GM21381 (cell line): ENCODE measurements around the gene TMEM271.

Source experiments
- ATAC-seq: cut with Tn5 transposase; IDR thresholded peaks from one replicate; pipeline ENCODE4 v1.9.1; 2021; ENCODE audit warnings: mild to moderate bottlenecking, moderate library complexity; ENCODE audit not compliant: unreplicated experiment

TMEM271 gene, protein sequence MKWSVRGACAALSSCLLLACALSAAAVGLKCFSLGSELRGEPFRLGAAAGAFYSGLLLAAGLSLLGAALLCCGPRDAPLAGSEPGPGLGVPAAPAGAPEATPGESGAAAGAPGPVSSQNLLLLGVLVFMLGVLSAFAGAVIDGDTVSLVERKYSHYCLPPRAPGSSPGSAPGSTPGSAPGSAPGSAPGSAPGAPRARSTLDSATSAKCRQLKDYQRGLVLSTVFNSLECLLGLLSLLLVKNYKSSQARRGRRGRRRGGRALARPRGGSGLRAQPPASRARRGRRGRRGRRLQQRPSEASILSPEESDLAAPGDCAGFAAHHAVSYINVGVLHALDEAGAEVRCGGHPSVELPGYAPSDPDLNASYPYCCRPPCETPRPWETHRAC

DNA sequence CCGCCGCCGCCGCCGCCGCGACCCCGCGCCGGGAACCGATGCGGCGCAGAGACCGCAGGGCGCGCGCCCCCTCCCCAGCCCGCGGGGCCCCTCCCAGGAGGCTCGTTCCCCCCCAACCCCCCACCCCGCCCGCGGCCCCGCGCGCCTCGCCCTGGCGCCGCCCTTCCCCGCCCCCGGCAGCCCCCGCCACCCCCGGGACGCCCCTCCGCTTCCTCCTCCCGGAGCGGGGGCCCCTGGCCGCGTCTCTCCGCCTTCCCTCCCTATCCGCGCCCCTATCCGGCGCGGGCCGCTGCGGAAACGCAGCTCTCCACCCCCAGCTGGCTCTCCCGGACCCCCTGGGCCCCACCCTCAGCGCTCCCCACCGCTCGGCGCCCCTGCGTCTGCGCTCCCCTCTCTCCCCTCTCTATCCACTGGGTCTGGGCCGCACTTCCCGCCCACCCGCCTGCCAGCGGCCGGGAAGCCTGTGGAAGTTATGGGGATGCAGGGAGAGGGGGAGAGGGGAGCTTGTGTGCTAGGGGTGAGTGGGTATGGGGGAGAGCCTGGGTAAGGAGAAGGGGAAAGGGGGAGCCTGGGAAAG, at the start of gene TMEM271:
Gene TMEM271 (minus strand): TSS at position 51 of the 577 bp plus-strand sequence. CDS start 233 bp downstream, outside the sequence.
- ATAC-seq: no peak

DNA sequence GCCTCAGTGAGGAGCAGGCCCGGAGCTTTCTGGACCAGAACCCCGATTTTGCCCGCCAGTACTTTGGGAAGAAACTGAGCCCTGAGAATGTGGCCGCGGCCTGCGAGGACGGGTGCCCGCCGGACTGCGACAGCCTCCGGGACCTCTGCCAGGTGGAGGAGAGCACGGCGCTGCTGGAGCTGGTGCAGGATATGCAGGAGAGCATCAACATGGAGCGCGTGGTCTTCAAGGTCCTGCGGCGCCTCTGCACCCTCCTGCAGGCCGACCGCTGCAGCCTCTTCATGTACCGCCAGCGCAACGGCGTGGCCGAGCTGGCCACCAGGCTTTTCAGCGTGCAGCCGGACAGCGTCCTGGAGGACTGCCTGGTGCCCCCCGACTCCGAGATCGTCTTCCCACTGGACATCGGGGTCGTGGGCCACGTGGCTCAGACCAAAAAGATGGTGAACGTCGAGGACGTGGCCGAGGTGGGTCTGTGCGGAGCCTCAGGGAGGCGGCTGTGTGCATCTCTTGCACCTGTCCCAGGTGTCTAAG, 49.6 kb upstream of the TMEM271 start:
- ATAC-seq: no peak

- ATAC-seq: no peak
Observed at GRCh38 chr4:624705-625590, 48.9 kb upstream of the TMEM271 start, which contains the start of gene PDE6B. TSS of gene PDE6B (plus strand) at chr4:625573. CDS start at chr4:625627, 54 bp downstream.

DNA sequence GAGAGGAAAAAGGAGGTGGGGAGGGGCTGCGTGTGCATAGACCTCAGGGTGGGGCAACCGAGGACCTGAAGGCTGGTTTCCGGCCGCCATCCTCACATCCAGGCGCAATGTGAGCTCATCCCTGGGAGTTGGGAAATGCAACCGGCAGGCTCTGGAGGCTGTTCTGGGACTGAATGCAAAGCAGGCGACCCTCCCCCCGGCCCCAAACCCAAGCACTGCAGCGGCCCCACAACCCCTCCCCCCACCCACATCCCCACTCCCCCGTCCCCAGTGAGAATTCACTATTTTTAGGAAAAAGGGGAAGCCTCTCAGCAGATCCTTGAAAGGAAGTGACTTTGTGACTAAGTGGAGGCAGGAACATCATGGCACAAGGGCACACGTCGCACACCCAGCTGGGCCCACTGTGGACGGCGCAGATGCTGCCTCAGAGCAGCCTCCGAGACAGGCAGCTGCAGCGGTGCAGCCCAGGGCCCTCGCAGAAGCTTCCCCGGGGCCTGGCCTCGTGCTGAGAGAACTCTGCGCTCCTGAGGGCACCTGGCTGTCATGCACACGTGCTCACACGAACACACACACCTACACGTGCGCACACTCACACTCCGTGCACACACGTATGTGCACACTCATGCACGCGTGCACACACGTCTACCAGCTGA, 47.9 kb upstream of the TMEM271 start:
- no peak for ATAC-seq

DNA sequence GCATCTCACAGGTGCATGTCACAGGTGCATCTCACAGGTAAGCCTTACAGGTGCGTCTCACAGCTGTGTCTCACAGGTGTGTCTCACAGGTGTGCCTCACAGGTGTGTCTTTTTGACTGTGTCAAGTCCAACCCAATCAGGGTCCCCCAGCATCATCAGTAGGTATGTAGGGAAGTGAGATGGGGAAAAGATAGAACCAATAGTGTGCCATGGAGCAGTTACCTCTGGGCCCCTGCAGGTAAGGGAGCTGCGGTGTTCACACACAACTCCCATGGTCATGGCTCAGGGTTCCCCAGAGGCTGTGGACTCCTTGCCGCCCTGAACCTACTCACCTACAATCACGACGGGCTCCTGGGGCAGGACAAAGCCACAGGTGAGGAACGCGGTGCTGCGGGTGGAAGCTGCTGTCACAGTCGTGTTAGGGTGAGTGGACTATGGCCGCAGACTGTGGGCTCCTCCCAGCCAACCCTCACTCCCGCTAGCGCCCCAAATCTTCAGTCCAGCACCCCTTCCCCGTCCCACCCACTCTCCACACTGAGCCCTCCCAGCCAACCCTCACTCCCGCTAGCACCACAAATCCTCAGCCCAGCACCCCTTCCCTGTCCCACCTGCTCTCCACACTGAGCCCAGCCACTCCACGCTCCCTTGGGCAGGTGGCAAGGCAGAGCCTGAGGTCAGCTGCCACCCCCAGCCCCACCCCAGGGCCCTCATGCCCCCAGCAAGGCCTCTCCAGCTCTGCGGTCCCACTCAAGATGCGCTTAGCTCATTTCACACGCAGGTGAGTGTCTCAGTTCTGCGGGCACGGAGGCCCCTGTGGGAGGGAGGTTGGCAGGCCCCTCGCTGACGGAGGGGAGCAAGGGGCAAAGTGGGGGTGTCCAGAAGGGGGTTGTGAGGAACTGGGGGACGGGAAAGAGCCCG, 47.2 kb upstream of the TMEM271 start:
- no peak for ATAC-seq

DNA sequence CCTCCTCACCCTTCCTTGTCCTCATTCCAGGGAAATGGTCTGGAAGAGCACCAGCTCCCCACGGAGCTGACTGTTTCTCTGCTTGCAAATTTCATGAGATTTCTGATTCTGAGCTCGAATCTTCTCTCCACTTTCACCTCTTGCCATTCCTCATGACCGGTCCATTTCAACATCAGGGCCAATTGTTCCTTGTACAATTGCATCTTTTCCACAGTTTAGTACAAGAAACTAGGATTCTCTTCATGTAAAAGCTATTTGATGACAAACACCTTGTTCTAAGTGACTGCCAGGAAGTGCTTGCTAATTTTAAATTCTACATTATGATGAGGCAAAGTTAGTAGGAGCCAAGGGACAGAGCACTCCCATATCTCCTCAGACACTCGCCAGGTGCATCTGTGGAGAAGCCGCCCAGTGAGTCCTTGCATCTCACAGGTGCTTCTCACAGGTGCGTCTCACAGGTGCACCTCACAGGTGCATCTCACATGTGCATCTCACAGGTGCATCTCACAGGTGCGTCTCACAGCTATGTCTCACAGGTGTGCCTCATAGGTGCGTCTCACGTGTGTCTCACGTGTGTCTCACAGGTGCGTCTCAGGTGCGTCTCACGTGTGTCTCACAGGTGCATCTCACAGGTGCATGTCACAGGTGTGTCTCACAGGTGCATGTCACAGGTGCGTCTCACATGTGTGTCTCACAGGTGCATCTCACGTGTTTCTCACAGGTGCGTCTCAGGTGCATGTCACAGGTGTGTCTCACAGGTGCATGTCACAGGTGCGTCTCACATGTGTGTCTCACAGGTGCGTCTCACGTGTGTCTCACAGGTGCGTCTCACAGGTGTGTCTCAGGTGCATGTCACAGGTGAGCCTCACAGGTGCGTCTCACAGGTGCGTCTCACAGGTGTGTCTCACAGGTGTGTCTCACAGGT, 46.2 kb upstream of the TMEM271 start:
- no peak for ATAC-seq

- no peak for ATAC-seq
Observed at GRCh38 chr4:621296-622070, 45.4 kb upstream of the TMEM271 start.

- ATAC-seq: no peak
Observed at GRCh38 chr4:620851-621261, 44.8 kb upstream of the TMEM271 start.

DNA sequence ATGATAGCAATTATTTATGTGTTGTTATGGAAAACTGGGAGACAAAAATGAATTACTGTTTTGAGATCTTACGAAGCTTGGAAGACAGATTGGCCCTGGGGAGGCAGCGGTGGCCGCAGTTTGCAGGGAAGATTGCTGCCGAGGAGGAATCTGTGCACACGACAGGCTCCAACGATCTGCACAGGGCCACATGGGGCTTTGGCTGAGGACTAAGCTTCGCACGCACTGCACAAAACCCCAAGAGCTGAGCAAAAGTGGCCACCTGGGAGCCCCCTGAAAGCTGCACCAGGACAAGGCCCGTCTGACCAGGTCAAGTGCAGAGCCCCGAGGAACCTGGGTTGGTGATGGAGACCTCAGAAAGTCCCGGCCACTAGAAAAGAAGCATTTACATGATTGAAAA, 44.1 kb upstream of the TMEM271 start:
- no peak for ATAC-seq

- no peak for ATAC-seq
Observed at GRCh38 chr4:617644-618641, 41.8 kb upstream of the TMEM271 start.

- ATAC-seq: no peak
Observed at GRCh38 chr4:616911-617643, 41.0 kb upstream of the TMEM271 start.

GRCh38 chr4:616091-616490, 40.0 kb upstream of the TMEM271 start:
- no peak for ATAC-seq

GRCh38 chr4:613126-613525, 37.0 kb upstream of the TMEM271 start:
- ATAC-seq: no peak

- no peak for ATAC-seq
Observed at GRCh38 chr4:612749-613125, 36.6 kb upstream of the TMEM271 start.

DNA sequence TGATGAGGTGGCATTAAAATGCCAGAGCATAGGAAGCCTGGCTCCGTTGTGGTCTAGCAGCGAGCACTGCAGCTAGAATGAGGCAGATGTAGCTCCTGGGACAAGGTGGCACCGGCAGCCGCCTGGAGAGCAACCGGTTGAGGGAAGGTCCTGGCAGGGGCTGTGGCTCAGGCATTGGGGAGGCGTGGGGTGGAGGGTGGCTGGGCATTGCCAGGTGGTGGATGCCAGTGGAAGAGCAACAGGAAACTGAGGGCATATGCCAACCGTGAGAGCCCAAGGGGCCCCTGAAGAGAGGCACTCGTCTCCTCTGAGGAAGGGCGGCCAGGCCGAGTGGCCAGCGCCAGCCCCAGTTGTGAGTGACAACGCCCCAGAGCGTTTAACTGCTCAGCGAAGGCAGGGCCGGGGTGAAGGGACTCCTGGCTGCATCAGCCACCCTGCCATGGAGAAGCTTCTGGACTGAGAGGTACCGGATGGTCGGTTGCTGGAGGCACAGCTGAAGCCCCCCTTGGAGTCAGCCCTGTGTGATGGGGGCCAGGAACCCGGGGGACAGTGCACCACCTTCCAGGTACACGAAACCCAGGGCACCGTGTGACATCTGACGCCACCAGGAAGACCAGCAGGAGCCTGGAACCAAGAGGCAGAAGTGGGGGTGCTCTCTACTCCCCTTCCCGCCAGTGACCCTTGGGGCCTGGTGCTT, 36.1 kb upstream of the TMEM271 start:
- ATAC-seq: no peak
